AG10803 (cell line): ENCODE data around the gene CCDC186.

Experiments used
- DNase-seq: peaks from one replicate; pipeline ENCODE4 v3.0.0; 2010; ENCODE audit warnings: low read depth
- H3K4me3 ChIP-seq: 2 replicates; pipeline ENCODE4 v1.5.1; 2011; ENCODE audit warnings: mild to moderate bottlenecking, low read length, control low read depth
- TF ChIP-seq, protein P1 (sequence below): conservative IDR thresholded peaks from 2 replicates; pipeline ENCODE4 v1.5.1; 2011; ENCODE audit warnings: mild to moderate bottlenecking, low read length, control low read depth, inconsistent platforms

Gene CCDC186

DNA sequence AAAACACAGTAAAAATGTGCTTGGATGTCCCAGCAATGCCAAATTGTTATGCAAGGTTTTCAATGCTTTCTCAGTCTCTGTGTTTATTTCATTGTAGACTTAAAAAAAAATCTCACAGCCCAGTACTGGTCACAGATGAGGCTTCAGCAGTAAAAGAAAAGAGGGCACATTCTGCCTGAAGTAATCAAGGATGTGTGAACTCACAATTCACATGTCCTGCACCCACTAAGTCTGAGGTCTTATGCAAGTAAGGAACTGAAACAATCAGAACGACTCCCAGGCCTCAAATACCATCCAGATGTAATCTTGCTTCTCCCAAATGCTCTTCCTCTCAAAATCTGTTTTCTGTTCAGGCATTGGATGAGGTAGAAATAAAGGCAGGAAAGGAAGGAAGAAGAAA, 96.7 kb downstream of the CCDC186 start:
- TF ChIP-seq, protein P1, sequence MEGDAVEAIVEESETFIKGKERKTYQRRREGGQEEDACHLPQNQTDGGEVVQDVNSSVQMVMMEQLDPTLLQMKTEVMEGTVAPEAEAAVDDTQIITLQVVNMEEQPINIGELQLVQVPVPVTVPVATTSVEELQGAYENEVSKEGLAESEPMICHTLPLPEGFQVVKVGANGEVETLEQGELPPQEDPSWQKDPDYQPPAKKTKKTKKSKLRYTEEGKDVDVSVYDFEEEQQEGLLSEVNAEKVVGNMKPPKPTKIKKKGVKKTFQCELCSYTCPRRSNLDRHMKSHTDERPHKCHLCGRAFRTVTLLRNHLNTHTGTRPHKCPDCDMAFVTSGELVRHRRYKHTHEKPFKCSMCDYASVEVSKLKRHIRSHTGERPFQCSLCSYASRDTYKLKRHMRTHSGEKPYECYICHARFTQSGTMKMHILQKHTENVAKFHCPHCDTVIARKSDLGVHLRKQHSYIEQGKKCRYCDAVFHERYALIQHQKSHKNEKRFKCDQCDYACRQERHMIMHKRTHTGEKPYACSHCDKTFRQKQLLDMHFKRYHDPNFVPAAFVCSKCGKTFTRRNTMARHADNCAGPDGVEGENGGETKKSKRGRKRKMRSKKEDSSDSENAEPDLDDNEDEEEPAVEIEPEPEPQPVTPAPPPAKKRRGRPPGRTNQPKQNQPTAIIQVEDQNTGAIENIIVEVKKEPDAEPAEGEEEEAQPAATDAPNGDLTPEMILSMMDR, result no peak
- no peak for DNase-seq
- no peak overlapping the region for H3K4me3 ChIP-seq

DNA sequence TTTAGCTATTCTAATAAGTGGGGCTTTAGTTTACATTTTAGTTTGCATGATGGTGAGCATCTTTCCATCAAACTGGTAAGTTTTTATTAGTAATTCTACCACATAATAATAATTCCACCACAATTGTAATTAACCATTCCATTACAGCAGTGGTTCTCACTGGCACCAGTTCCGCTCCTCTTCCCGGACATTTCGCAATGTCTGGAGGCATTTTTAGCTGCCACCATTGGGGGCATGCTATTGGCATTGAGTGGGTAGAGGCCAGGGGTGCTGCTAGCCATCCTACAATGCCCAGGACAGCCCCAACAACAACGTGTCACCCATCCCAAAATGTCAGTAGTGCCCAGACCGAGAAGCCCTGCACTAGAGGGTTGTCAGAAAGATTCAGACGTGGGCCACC, 98.9 kb downstream of the CCDC186 start:
- DNase-seq, result no peak
- TF ChIP-seq, protein P1, result no peak

DNA sequence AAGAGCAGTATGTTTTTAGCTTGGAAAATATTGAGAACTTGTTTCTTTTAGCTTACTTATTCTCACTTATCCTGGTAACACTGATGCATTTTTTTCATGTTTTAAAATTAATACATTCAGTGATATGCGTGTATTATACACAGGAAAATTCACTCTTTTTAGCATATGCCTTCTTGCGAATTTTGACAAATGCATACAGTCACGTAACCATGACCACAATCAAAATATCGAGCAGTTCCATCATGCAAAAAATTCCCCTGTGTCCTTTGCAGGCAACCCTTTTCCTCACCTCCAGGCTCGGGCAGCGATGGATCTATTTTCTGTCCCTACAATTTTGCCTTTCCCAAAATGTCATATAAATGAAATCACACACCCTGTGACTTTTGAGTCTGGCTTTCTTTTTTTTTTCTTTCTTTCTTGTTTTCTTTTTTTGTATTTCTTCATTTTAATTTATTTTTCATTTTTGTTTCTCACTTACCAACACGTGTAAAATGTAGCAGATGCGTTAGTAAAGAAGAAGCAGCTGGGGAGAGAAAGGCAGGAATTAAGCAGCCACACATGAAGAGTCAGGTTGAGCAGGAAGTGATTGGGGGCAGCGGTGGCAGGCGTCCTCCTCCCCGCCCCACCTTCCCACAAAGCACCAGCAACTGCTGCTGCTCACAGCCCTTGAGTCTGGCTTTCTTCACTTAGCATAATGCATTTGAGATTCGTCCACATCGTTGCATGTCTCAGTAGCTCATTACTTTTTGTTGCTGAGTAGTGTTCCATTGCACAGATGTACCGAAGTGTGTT, 100.4 kb downstream of the CCDC186 start:
- H3K4me3 ChIP-seq, result no peak overlapping the region
- TF ChIP-seq, protein P1, result no peak
- DNase-seq, result no peak

More for the DNA sequence above, 98.9 kb downstream of the CCDC186 start:
- H3K4me3 ChIP-seq, result no peak overlapping the region

DNA sequence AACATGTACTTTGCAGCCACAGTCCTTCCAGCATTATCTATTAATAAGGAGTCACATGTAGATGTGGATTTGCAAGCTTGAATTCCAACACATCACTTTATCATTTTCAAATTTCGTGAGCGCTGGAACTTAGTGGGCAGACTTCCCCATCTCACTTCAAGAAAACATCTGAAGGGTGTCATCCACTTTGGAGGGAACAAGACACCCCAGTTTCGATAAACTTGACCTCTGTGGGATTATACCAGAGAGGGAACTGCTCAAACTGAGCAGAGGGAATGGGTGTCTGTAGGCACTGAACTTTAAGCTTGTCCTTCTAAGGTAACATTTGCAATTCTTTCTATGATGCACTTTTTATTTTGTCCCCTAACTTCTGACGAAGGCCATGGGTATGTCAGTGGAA, 102.8 kb downstream of the CCDC186 start:
- TF ChIP-seq, protein P1, result no peak
- no peak overlapping the region for H3K4me3 ChIP-seq
- DNase-seq, result no peak
